GM12874 (cell line): Measurements from ENCODE around the gene CD59.

Source experiments
- CTCF ChIP-seq: IDR thresholded peaks from 2 replicates; pipeline ENCODE4 v1.5.1; 2011; ENCODE audit warnings: low read depth, mild to moderate bottlenecking, control low read depth, low read length, moderate library complexity; ENCODE audit not compliant: insufficient read depth

Gene CD59

GRCh38 chr11:33742249-33742851, 6.1 kb upstream of the CD59 start:
- no peak for TF ChIP-seq CTCF

- TF ChIP-seq CTCF, result no peak
These were observed 5.6 kb upstream of the CD59 start for GRCh38 chr11:33741806-33742205.

- TF ChIP-seq CTCF, result no peak
These were observed 1.2 kb upstream of the CD59 start for GRCh38 chr11:33737362-33737821.

- no peak for TF ChIP-seq CTCF
These were observed 714 bp downstream of the CD59 start for GRCh38 chr11:33735271-33736147.

- no peak for TF ChIP-seq CTCF
These were observed 1.6 kb downstream of the CD59 start for GRCh38 chr11:33734441-33735270.

GRCh38 chr11:33733980-33734379, 2.2 kb downstream of the CD59 start:
- TF ChIP-seq CTCF, result no peak
